H9 (cell line): ENCODE results near the gene TMEM132D. TPM values are rescaled to one million over a fixed set of nuclear protein-coding genes. Genes with fewer than 3 reads are reported as not detected.

Experiments used
- DNase-seq: peaks from one replicate; pipeline ENCODE4 v3.0.0-alpha.2; 2017
- H2AFZ ChIP-seq: one replicate; pipeline ENCODE4 v1.6.1; 2013; ENCODE audit warnings: mild to moderate bottlenecking, low read length, control low read depth, moderate library complexity
- H2AK5ac ChIP-seq: 2 replicates; pipeline ENCODE4 v1.6.1; 2013; ENCODE audit warnings: low read length, control low read depth, mixed read lengths; ENCODE audit not compliant: insufficient read length
- H2BK120ac ChIP-seq: one replicate; pipeline ENCODE4 v1.6.1; 2013; ENCODE audit warnings: low read depth, mild to moderate bottlenecking, low read length, control low read depth, inconsistent platforms; ENCODE audit not compliant: poor library complexity, severe bottlenecking
- H2BK12ac ChIP-seq: 2 replicates; pipeline ENCODE4 v1.6.1; 2013; ENCODE audit warnings: low read length, control low read depth, mixed read lengths, low read depth; ENCODE audit not compliant: insufficient read length
- H2BK15ac ChIP-seq: 2 replicates; pipeline ENCODE4 v1.6.1; 2013; ENCODE audit warnings: low read depth, low read length, control low read depth
- H2BK20ac ChIP-seq: one replicate; pipeline ENCODE4 v1.6.1; 2013; ENCODE audit warnings: low read depth, mild to moderate bottlenecking, low read length, control low read depth, inconsistent platforms; ENCODE audit not compliant: poor library complexity, severe bottlenecking
- H2BK5ac ChIP-seq: 2 replicates; pipeline ENCODE4 v1.6.1; 2013; ENCODE audit warnings: low read length, control low read depth, mixed read lengths; ENCODE audit not compliant: insufficient read length
- H3K14ac ChIP-seq: 2 replicates; pipeline ENCODE4 v1.6.1; 2013; ENCODE audit warnings: low read length, control low read depth; ENCODE audit not compliant: insufficient read depth
- H3K18ac ChIP-seq: 2 replicates; pipeline ENCODE4 v1.6.1; 2013; ENCODE audit warnings: low read depth, mild to moderate bottlenecking, mixed read lengths, low read length, control low read depth; ENCODE audit not compliant: insufficient read length
- H3K23ac ChIP-seq: 2 replicates; pipeline ENCODE4 v1.6.1; 2013; ENCODE audit warnings: low read length, control low read depth, mixed read lengths, low read depth; ENCODE audit not compliant: insufficient read length
- H3K23me2 ChIP-seq: 2 replicates; pipeline ENCODE4 v1.6.1; 2013; ENCODE audit warnings: low read depth, mild to moderate bottlenecking, mixed read lengths, low read length, control low read depth; ENCODE audit not compliant: insufficient read length, poor library complexity, severe bottlenecking
- H3K27ac ChIP-seq: 2 replicates; pipeline ENCODE4 v1.5.1; 2013; ENCODE audit warnings: low read length, control low read depth, mixed read lengths, low read depth; ENCODE audit not compliant: insufficient read length
- H3K27me3 ChIP-seq: 2 replicates; pipeline ENCODE4 v1.6.1; 2013; ENCODE audit warnings: low read length, control low read depth, inconsistent platforms; ENCODE audit not compliant: insufficient read depth
- H3K4ac ChIP-seq: 2 replicates; pipeline ENCODE4 v1.6.1; 2013; ENCODE audit warnings: low read depth, mild to moderate bottlenecking, control low read depth, inconsistent platforms, low read length, moderate library complexity
- H3K4me1 ChIP-seq: 2 replicates; pipeline ENCODE4 v1.6.1; 2013; ENCODE audit warnings: low read length, control low read depth, inconsistent platforms; ENCODE audit not compliant: insufficient read depth
- H3K4me2 ChIP-seq: 2 replicates; pipeline ENCODE4 v1.6.1; 2013; ENCODE audit warnings: low read length, control low read depth, mixed read lengths; ENCODE audit not compliant: insufficient read length, insufficient read depth
- H3K56ac ChIP-seq: 2 replicates; pipeline ENCODE4 v1.6.1; 2013; ENCODE audit warnings: low read depth, mild to moderate bottlenecking, mixed read lengths, low read length, control low read depth; ENCODE audit not compliant: insufficient read length
- H3K79me1 ChIP-seq: 2 replicates; pipeline ENCODE4 v1.6.1; 2013; ENCODE audit warnings: low read depth, mild to moderate bottlenecking, moderate library complexity, low read length, control low read depth, inconsistent platforms; ENCODE audit not compliant: insufficient read depth, poor library complexity, severe bottlenecking
- H3K79me2 ChIP-seq: 2 replicates; pipeline ENCODE4 v1.6.1; 2013; ENCODE audit warnings: low read length, control low read depth, inconsistent platforms; ENCODE audit not compliant: insufficient read depth
- H3K9ac ChIP-seq: 2 replicates; pipeline ENCODE4 v1.6.1; 2013; ENCODE audit warnings: low read length, control low read depth, mixed read lengths; ENCODE audit not compliant: insufficient read length; ENCODE audit errors: extremely low read depth
- H3K9me3 ChIP-seq: one replicate; pipeline ENCODE4 v1.6.1; 2013; ENCODE audit warnings: low read depth, low read length, inconsistent platforms; ENCODE audit not compliant: control insufficient read depth
- H3T11ph ChIP-seq: one replicate; pipeline ENCODE4 v1.6.1; 2013; ENCODE audit warnings: mild to moderate bottlenecking, low read length, control low read depth, inconsistent platforms
- H4K20me1 ChIP-seq: one replicate; pipeline ENCODE4 v1.6.1; 2013; ENCODE audit not compliant: control insufficient read depth, insufficient read length, insufficient read depth
- H4K5ac ChIP-seq: 2 replicates; pipeline ENCODE4 v1.6.1; 2013; ENCODE audit warnings: low read depth, mild to moderate bottlenecking, mixed read lengths, low read length, control low read depth; ENCODE audit not compliant: insufficient read length
- H4K8ac ChIP-seq: replicated peaks from 2 replicates; pipeline ENCODE4 v1.6.1; 2013; ENCODE audit warnings: low read length, control low read depth, mixed read lengths, low read depth; ENCODE audit not compliant: insufficient read length
- H4K91ac ChIP-seq: 2 replicates; pipeline ENCODE4 v1.6.1; 2013; ENCODE audit warnings: low read depth, mild to moderate bottlenecking, moderate library complexity, mixed read lengths, low read length, control low read depth; ENCODE audit not compliant: insufficient read length
- H3K27ac Mint-ChIP-seq, 3 experiments: 2 replicates in 2 of 3; 3 replicates in 1 of 3; pipeline ENCODE4 v1.8.0; 2020 to 2021; ENCODE audit warnings: mixed read lengths in 3 of 3, mild to moderate bottlenecking in 1 of 3, moderate library complexity in 1 of 3
- H3K27me3 Mint-ChIP-seq: 2 replicates; pipeline ENCODE4 v1.8.0; 2021; ENCODE audit warnings: low read depth, mild to moderate bottlenecking, moderate library complexity, mixed read lengths
- H3K36me3 Mint-ChIP-seq, 3 experiments: 2 replicates in 2 of 3; 3 replicates in 1 of 3; pipeline ENCODE4 v1.8.0; 2020 to 2021; ENCODE audit warnings: low read depth in 3 of 3, mixed read lengths in 3 of 3; ENCODE audit not compliant: insufficient read depth in 1 of 3
- H3K4me1 Mint-ChIP-seq, 2 experiments: 2 replicates each; pipeline ENCODE4 v1.8.0; 2020; ENCODE audit warnings: mixed read lengths in 2 of 2
- H3K4me3 Mint-ChIP-seq, 2 experiments: 2 replicates in 1 of 2; 3 replicates in 1 of 2; pipeline ENCODE4 v1.8.0; 2020 to 2021; ENCODE audit warnings: mild to moderate bottlenecking in 2 of 2, mixed read lengths in 2 of 2, moderate library complexity in 1 of 2
- H3K9me3 Mint-ChIP-seq, 2 experiments: 2 replicates in 1 of 2; 3 replicates in 1 of 2; pipeline ENCODE4 v1.8.0; 2020; ENCODE audit warnings: mild to moderate bottlenecking in 2 of 2, mixed read lengths in 2 of 2, moderate library complexity in 1 of 2
- CTCF ChIP-seq: fragments of 200-600 bp; sonication (generic); conservative IDR thresholded peaks from 3 replicates; pipeline ENCODE4 v1.8.0; 2021; ENCODE audit warnings: antibody characterized with exemption, mild to moderate bottlenecking
- WGBS: extraction: QIAGEN DNeasy Blood & Tissue Kit; methylation state at CpG from one replicate; pipeline ENCODE4 v1.1.7; 2013; ENCODE audit warnings: missing lambda C conversion rate, low lambda C conversion rate, mixed read lengths; ENCODE audit not compliant: insufficient read length; ENCODE audit errors: extremely low coverage; 5-methylcytosine and 5-hydroxymethylcytosine counted together
- total RNA-seq: library from RNA; stranded (reverse); gene quantifications from 2 replicates; pipeline ENCODE4 v1.2.1, GENCODE V29; 2021

The TMEM132D gene
- total RNA-seq, 1 experiment from 2014 or later, result 6.1 TPM

GRCh38 chr12:129294868-129295267 is 609.0 kb downstream of the TMEM132D start:
- H2AFZ ChIP-seq, result no peak overlapping the region
- H3K36me3 Mint-ChIP-seq, result no peaks in the 10 kb centered on the region; a peak in 1 of 7 replicates
- no peak for TF ChIP-seq CTCF

More at GRCh38 chr12:129294868-129295267, 609.0 kb downstream of the TMEM132D start:
- Histone ChIP-seq H3K79me2 (no peaks in the 10 kb centered on the region), H3K14ac (no peak overlapping the region), H3K4ac (no peak overlapping the region), H4K5ac (no peak overlapping the region), H2BK5ac (no peak overlapping the region), H3K4me1 (no peaks in the 10 kb centered on the region), H3K9me3 (no peaks in the 10 kb centered on the region), H3K9ac (no peak overlapping the region), H4K20me1 (no peaks in the 10 kb centered on the region), H3K27me3 (no peaks in the 10 kb centered on the region), H2BK120ac (no peak overlapping the region), H3K23ac (no peak overlapping the region), H4K8ac (no peak overlapping the region), H3K79me1 (no peaks in the 10 kb centered on the region), H4K91ac (no peak overlapping the region), H3K56ac (no peak overlapping the region), H3K23me2 (no peaks in the 10 kb centered on the region), H2AK5ac (no peak overlapping the region), H3T11ph (no peak overlapping the region), H3K18ac (no peak overlapping the region), H2BK15ac (no peak overlapping the region), H3K4me2 (no peak overlapping the region), H2BK20ac (no peak overlapping the region), H3K27ac (no peak overlapping the region), H2BK12ac (no peak overlapping the region)
- no peak overlapping the region for H3K27ac Mint-ChIP-seq
- no peaks in the 10 kb centered on the region for H3K27me3 Mint-ChIP-seq
- DNase-seq, result no peak
- peaks cover 0 to 6% of the 10 kb centered on the region in 2 experiments; a peak in 3 of 5 replicates for H3K9me3 Mint-ChIP-seq
- H3K4me3 Mint-ChIP-seq, result no peak overlapping the region
- no CpG with 5 or more reads among the region's 7 CpGs for WGBS
- H3K4me1 Mint-ChIP-seq, result no peaks in the 10 kb centered on the region
